GM19238 (cell line): ENCODE results near the gene ZNF451.

Experiments
- DNase-seq: peaks from one replicate; pipeline ENCODE4 v3.0.0; 2011; ENCODE audit warnings: low spot score; ENCODE audit not compliant: insufficient read length

Gene ZNF451

GRCh38 chr6:57147955-57148858 is 58.2 kb downstream of the ZNF451 start:
- no peak for DNase-seq

- no peak for DNase-seq
These were observed 68.7 kb downstream of the ZNF451 start for GRCh38 chr6:57158658-57159057.

GRCh38 chr6:57159127-57159526 is 69.1 kb downstream of the ZNF451 start:
- no peak for DNase-seq

GRCh38 chr6:57162028-57162427 is 72.0 kb downstream of the ZNF451 start:
- DNase-seq, result no peak

- DNase-seq, result no peak
These were observed 72.5 kb downstream of the ZNF451 start for GRCh38 chr6:57162516-57162915.

- DNase-seq, result no peak
These were observed 74.0 kb downstream of the ZNF451 start for GRCh38 chr6:57163956-57164355.

GRCh38 chr6:57165080-57165479 is 75.1 kb downstream of the ZNF451 start:
- DNase-seq, result no peak

GRCh38 chr6:57172136-57173055 is 82.4 kb downstream of the ZNF451 start, which contains the start of gene BAG2:
Gene BAG2 (plus strand): TSS chr6:57172326. CDS start chr6:57172698, 372 bp downstream.
- peak; percentile 76 for DNase-seq

- DNase-seq, result peak; percentile 15
These were observed 83.3 kb downstream of the ZNF451 start for GRCh38 chr6:57173056-57173885.

GRCh38 chr6:57173886-57174510 is 84.0 kb downstream of the ZNF451 start:
- no peak for DNase-seq

- no peak for DNase-seq
These were observed 84.5 kb downstream of the ZNF451 start for GRCh38 chr6:57174511-57174907.

GRCh38 chr6:57177545-57178265 is 87.7 kb downstream of the ZNF451 start:
- no peak for DNase-seq

GRCh38 chr6:57180596-57180995 is 90.6 kb downstream of the ZNF451 start:
- DNase-seq, result no peak

- DNase-seq, result no peak
These were observed 92.0 kb downstream of the ZNF451 start for GRCh38 chr6:57182017-57182432.

- DNase-seq, result no peak
These were observed 93.3 kb downstream of the ZNF451 start for GRCh38 chr6:57183336-57183735.

GRCh38 chr6:57190140-57190539 is 100.2 kb downstream of the ZNF451 start:
- DNase-seq, result no peak

- no peak for DNase-seq
These were observed 103.2 kb downstream of the ZNF451 start for GRCh38 chr6:57193177-57193576.

GRCh38 chr6:57195457-57195856 is 105.5 kb downstream of the ZNF451 start:
- DNase-seq, result no peak

GRCh38 chr6:57198926-57199636 is 109.1 kb downstream of the ZNF451 start:
- no peak for DNase-seq
